ENCODE results near the gene TMOD1.
A peak's percentile ranks its signal among the peaks of the same experiment; 100 is the strongest.
"Not testable (repeated sequence)": the region's sequence is repeated elsewhere in the genome, so short reads cannot be mapped to it uniquely, and the experiment has no call there.

TMOD1 gene

GRCh38 chr9:97498846-97499245, 2.6 kb upstream of the TMOD1 start:
- H3K27ac ChIP-seq (ENCODE audit: low read length, poor library complexity, severe bottlenecking); H3K4ac ChIP-seq (ENCODE audit: low read depth in 1 of 2, low read length in 2 of 2); H2BK12ac ChIP-seq (ENCODE audit: low read length in 2 of 2); H3K9me3 ChIP-seq (ENCODE audit: control insufficient read depth, low read length); H2AFZ ChIP-seq (ENCODE audit: low read depth, low read length); H3K14ac ChIP-seq (ENCODE audit: low read length in 2 of 2); H4K8ac ChIP-seq (ENCODE audit: low read length); H3K79me1 ChIP-seq (replicated peaks; ENCODE audit: low read length, poor library complexity, severe bottlenecking); H4K91ac ChIP-seq (ENCODE audit: low read length); H3K4me3 ChIP-seq (ENCODE audit: insufficient read depth in 1 of 2, low read depth in 1 of 2, low read length in 2 of 2); H3K9ac ChIP-seq (ENCODE audit: low read length); H3K4me2 ChIP-seq (ENCODE audit: low read length, poor library complexity, severe bottlenecking); H3K18ac ChIP-seq (ENCODE audit: low read depth in 1 of 2, low read length in 2 of 2); DNase-seq; H2BK120ac ChIP-seq (ENCODE audit: low read depth, low read length); H2BK15ac ChIP-seq (ENCODE audit: low read depth, poor library complexity, severe bottlenecking); H2AK5ac ChIP-seq (ENCODE audit: low read length, severe bottlenecking); H3K23ac ChIP-seq (ENCODE audit: low read length in 2 of 2); H2BK5ac ChIP-seq (ENCODE audit: low read depth, low read length, poor library complexity, severe bottlenecking): not testable (repeated sequence)
- 61% methylated on average over 3 of the region's 5 CpGs for WGBS
- H3K27me3 ChIP-seq (ENCODE audit: control insufficient read depth in 1 of 2, insufficient read depth in 1 of 2, low read length in 2 of 2): peaks cover 29 to 35% of the 10 kb centered on the region in 2 experiments
- peaks cover 19% of the 10 kb centered on the region for H3K4me1 ChIP-seq (ENCODE audit: control insufficient read depth, insufficient read depth, low read depth, low read length)
- peaks cover 0 to 13% of the 10 kb centered on the region in 2 experiments for H3K36me3 ChIP-seq (ENCODE audit: control insufficient read depth in 1 of 2, insufficient read depth in 2 of 2, low read depth in 1 of 2, low read length in 2 of 2)

- Histone ChIP-seq H3K18ac (ENCODE audit: low read depth in 1 of 2, low read length in 2 of 2) (no peak overlapping the region), H3K23ac (ENCODE audit: low read length in 2 of 2) (no peak overlapping the region), H4K91ac (ENCODE audit: low read length) (no peak overlapping the region), H3K27ac (ENCODE audit: low read length, poor library complexity, severe bottlenecking) (no peak overlapping the region), H2AK5ac (ENCODE audit: low read length, severe bottlenecking) (no peak overlapping the region), H3K9me3 (ENCODE audit: control insufficient read depth, low read length) (no peaks in the 10 kb centered on the region), H3K4ac (ENCODE audit: low read depth in 1 of 2, low read length in 2 of 2) (no peak overlapping the region), H2BK12ac (ENCODE audit: low read length in 2 of 2) (no peak overlapping the region), H3K14ac (ENCODE audit: low read length in 2 of 2) (no peak overlapping the region), H2AFZ (ENCODE audit: low read depth, low read length) (no peak overlapping the region), H3K4me3 (ENCODE audit: insufficient read depth in 1 of 2, low read depth in 1 of 2, low read length in 2 of 2) (no peak overlapping the region), H3K79me1 (replicated peaks; ENCODE audit: low read length, poor library complexity, severe bottlenecking) (no peaks in the 10 kb centered on the region), H2BK120ac (ENCODE audit: low read depth, low read length) (no peak overlapping the region), H3K4me1 (ENCODE audit: control insufficient read depth, insufficient read depth, low read depth, low read length) (peaks cover 19% of the 10 kb centered on the region), H2BK5ac (ENCODE audit: low read depth, low read length, poor library complexity, severe bottlenecking) (no peak overlapping the region), H3K4me2 (ENCODE audit: low read length, poor library complexity, severe bottlenecking) (no peak overlapping the region), H3K27me3 (ENCODE audit: control insufficient read depth in 1 of 2, insufficient read depth in 1 of 2, low read length in 2 of 2) (peaks cover 42 to 43% of the 10 kb centered on the region in 2 experiments), H4K8ac (ENCODE audit: low read length) (no peak overlapping the region), H3K36me3 (ENCODE audit: control insufficient read depth in 1 of 2, insufficient read depth in 2 of 2, low read depth in 1 of 2, low read length in 2 of 2) (peaks cover 0 to 13% of the 10 kb centered on the region in 2 experiments), H3K9ac (ENCODE audit: low read length) (no peak overlapping the region), H2BK15ac (ENCODE audit: low read depth, poor library complexity, severe bottlenecking) (no peak overlapping the region)
- no peak for DNase-seq
- WGBS: 65% methylated on average over 4 of the region's 5 CpGs
These were observed 1.2 kb upstream of the TMOD1 start for GRCh38 chr9:97500263-97500662.

- Histone ChIP-seq H3K4me2 (ENCODE audit: low read length, poor library complexity, severe bottlenecking) (peak overlapping the region; percentile 87), H2BK5ac (ENCODE audit: low read depth, low read length, poor library complexity, severe bottlenecking) (no peak overlapping the region), H3K4ac (ENCODE audit: low read depth in 1 of 2, low read length in 2 of 2) (no peak overlapping the region), H3K14ac (ENCODE audit: low read length in 2 of 2) (no peak overlapping the region), H2AK5ac (ENCODE audit: low read length, severe bottlenecking) (no peak overlapping the region), H3K23ac (ENCODE audit: low read length in 2 of 2) (no peak overlapping the region), H3K27me3 (ENCODE audit: control insufficient read depth in 1 of 2, insufficient read depth in 1 of 2, low read length in 2 of 2) (peaks cover 42 to 48% of the 10 kb centered on the region in 2 experiments), H3K79me1 (replicated peaks; ENCODE audit: low read length, poor library complexity, severe bottlenecking) (no peaks in the 10 kb centered on the region), H2BK15ac (ENCODE audit: low read depth, poor library complexity, severe bottlenecking) (no peak overlapping the region), H4K91ac (ENCODE audit: low read length) (no peak overlapping the region), H2BK120ac (ENCODE audit: low read depth, low read length) (no peak overlapping the region), H3K36me3 (ENCODE audit: control insufficient read depth in 1 of 2, insufficient read depth in 2 of 2, low read depth in 1 of 2, low read length in 2 of 2) (peaks cover 0 to 10% of the 10 kb centered on the region in 2 experiments), H3K9ac (ENCODE audit: low read length) (peak overlapping the region; percentile 71), H3K9me3 (ENCODE audit: control insufficient read depth, low read length) (no peaks in the 10 kb centered on the region), H2AFZ (ENCODE audit: low read depth, low read length) (no peak overlapping the region), H3K4me1 (ENCODE audit: control insufficient read depth, insufficient read depth, low read depth, low read length) (peaks cover 19% of the 10 kb centered on the region), H4K8ac (ENCODE audit: low read length) (no peak overlapping the region), H3K27ac (ENCODE audit: low read length, poor library complexity, severe bottlenecking) (no peak overlapping the region), H3K4me3 (ENCODE audit: insufficient read depth in 1 of 2, low read depth in 1 of 2, low read length in 2 of 2) (peak overlapping the region in 1 of 2 experiments; percentile 76), H3K18ac (ENCODE audit: low read depth in 1 of 2, low read length in 2 of 2) (no peak overlapping the region), H2BK12ac (ENCODE audit: low read length in 2 of 2) (no peak overlapping the region)
- no peak for DNase-seq
- WGBS: 7% methylated on average over 4 of the region's 6 CpGs
These were observed 695 bp upstream of the TMOD1 start for GRCh38 chr9:97500765-97501176.

GRCh38 chr9:97501972-97502221, 431 bp downstream of the TMOD1 start:
- Histone ChIP-seq H2AFZ (ENCODE audit: low read depth, low read length) (no peak overlapping the region), H3K14ac (ENCODE audit: low read length in 2 of 2) (no peak overlapping the region), H3K27me3 (ENCODE audit: control insufficient read depth in 1 of 2, insufficient read depth in 1 of 2, low read length in 2 of 2) (peaks cover 42 to 56% of the 10 kb centered on the region in 2 experiments), H3K9me3 (ENCODE audit: control insufficient read depth, low read length) (no peaks in the 10 kb centered on the region), H2BK120ac (ENCODE audit: low read depth, low read length) (no peak overlapping the region), H4K8ac (ENCODE audit: low read length) (no peak overlapping the region), H3K23ac (ENCODE audit: low read length in 2 of 2) (no peak overlapping the region), H3K4me1 (ENCODE audit: control insufficient read depth, insufficient read depth, low read depth, low read length) (peaks cover 19% of the 10 kb centered on the region), H2BK12ac (ENCODE audit: low read length in 2 of 2) (no peak overlapping the region), H3K27ac (ENCODE audit: low read length, poor library complexity, severe bottlenecking) (no peak overlapping the region), H4K91ac (ENCODE audit: low read length) (no peak overlapping the region), H3K9ac (ENCODE audit: low read length) (no peak overlapping the region), H2AK5ac (ENCODE audit: low read length, severe bottlenecking) (no peak overlapping the region), H2BK5ac (ENCODE audit: low read depth, low read length, poor library complexity, severe bottlenecking) (no peak overlapping the region), H3K79me1 (replicated peaks; ENCODE audit: low read length, poor library complexity, severe bottlenecking) (no peaks in the 10 kb centered on the region), H3K4ac (ENCODE audit: low read depth in 1 of 2, low read length in 2 of 2) (no peak overlapping the region), H2BK15ac (ENCODE audit: low read depth, poor library complexity, severe bottlenecking) (peak overlapping the region; percentile 3), H3K18ac (ENCODE audit: low read depth in 1 of 2, low read length in 2 of 2) (no peak overlapping the region), H3K4me2 (ENCODE audit: low read length, poor library complexity, severe bottlenecking) (peak overlapping the region; percentile 91), H3K36me3 (ENCODE audit: control insufficient read depth in 1 of 2, insufficient read depth in 2 of 2, low read depth in 1 of 2, low read length in 2 of 2) (peaks cover 0 to 3% of the 10 kb centered on the region in 2 experiments), H3K4me3 (ENCODE audit: insufficient read depth in 1 of 2, low read depth in 1 of 2, low read length in 2 of 2) (peak overlapping the region; percentile 58 to 72)
- WGBS: under 1% methylated on average over 30 of the region's 30 CpGs
- no peak for DNase-seq

Measured in mesenchymal stem cell (in vitro differentiated cells and primary cell).